ENCODE measurements around the gene IL11.

IL11 gene

DNA sequence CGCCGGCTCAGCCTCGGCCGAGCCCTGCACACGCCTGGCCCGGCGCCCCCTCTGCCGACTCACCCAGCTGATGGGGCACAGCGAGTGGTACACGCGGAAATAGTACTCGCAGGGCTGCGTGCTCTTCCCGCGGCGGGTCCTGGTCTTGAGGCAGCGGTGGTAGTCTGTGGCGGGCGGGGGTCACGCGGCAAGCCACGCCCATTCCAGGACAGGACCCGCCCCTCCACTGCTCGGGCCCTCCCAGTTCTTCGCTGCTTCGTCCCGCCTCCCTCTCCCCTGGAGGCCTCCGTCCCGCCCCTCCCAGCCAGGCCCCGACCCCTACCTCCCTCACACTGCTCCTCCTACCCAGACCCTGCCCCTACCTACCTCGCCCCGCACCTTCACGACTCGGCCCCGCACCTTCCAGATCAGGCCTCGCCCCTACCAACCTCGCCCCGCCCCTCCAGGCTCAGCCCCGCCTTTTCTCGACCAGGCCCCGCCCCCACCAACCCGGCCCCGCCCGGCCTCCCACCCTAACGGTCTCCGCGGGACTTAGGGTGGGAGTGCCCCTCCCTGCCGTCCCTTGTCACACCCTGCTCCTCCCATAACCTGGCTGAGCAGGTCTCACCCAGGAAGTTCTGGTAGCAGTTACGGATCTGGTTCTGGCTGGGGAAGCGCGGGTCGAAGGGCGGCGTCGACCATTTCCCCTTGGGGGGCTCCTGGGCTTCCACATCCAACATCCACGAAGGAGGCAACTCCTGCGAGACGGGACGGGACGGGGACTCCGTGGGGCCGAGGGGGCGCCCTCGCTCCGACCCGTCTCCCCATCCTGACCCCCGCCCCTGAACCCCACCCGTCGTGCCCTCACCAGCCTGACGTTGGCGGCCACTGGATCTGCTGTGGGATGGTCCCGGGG lies 16.2 kb downstream of the IL11 start:
- TF ChIP-seq CTCF (IDR thresholded peaks at IDR 0.05), result no peak
- Histone ChIP-seq H3K9me3 (no peaks in the 10 kb centered on the region), H3K36me3 (no peaks in the 10 kb centered on the region), H3K4me3 (peak overlapping the region; percentile 22 to 47), H3K4me1 (peaks cover 0 to 22% (median 18%) of the 10 kb centered on the region in 4 donors), H3K27me3 (peaks cover 12 to 89% of the 10 kb centered on the region in 2 donors), H3K27ac (no peak overlapping the region)
- intact Hi-C loops (cut with DNase I; ENCODE audit: low total_unique reads), result no loop called here
- DNase-seq, result peak in 1 of 2 donors; percentile 40

- Histone ChIP-seq H3K27ac (no peak overlapping the region), H3K9me3 (no peaks in the 10 kb centered on the region), H3K4me3 (peak overlapping the region; percentile 22 to 47), H3K36me3 (no peaks in the 10 kb centered on the region), H3K27me3 (peaks cover 12 to 85% of the 10 kb centered on the region in 2 donors), H3K4me1 (peaks cover 0 to 22% (median 18%) of the 10 kb centered on the region in 4 donors)
- intact Hi-C loops (cut with DNase I; ENCODE audit: low total_unique reads), result no loop called here
- TF ChIP-seq CTCF (IDR thresholded peaks at IDR 0.05), result no peak
- no peak for DNase-seq
These were observed 16.9 kb downstream of the IL11 start for GRCh38 chr19:55353356-55353802.

- no peak overlapping the region for H3K27ac ChIP-seq
- H3K4me1 ChIP-seq, result peaks cover 0 to 22% (median 18%) of the 10 kb centered on the region in 4 donors
- DNase-seq, result no peak
- H3K36me3 ChIP-seq, result peaks cover 0 to 4% (median 0%) of the 10 kb centered on the region in 3 donors
- H3K4me3 ChIP-seq, result no peak overlapping the region
- no peaks in the 10 kb centered on the region for H3K9me3 ChIP-seq
- peaks cover 12 to 82% of the 10 kb centered on the region in 2 donors for H3K27me3 ChIP-seq
- no peak for TF ChIP-seq CTCF (IDR thresholded peaks at IDR 0.05)
- intact Hi-C loops (cut with DNase I; ENCODE audit: low total_unique reads), result no loop called here
These were observed 17.6 kb downstream of the IL11 start for GRCh38 chr19:55352549-55353145.

DNA sequence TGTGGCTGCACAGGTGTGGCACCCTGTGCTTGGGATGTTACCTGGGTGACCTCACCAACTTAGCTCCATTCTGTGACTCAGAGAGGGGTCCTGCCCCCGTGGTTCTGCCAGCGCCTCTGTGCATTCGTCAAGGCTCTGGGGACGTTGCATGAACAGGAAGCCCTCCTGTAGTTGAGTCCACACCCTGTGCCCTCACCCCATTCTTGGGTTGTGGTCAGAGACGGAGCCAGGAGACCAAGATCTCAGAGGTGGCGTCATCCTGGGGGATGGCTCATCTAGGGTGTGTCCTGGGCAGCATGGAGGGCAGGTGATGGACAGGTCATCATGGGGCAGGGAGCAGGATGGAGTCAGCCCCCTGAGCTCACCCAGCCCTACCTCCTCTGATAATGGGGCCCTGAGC lies 18.2 kb downstream of the IL11 start:
- DNase-seq, result no peak
- Histone ChIP-seq H3K4me1 (peaks cover 0 to 22% (median 18%) of the 10 kb centered on the region in 4 donors), H3K27me3 (peaks cover 12 to 81% of the 10 kb centered on the region in 2 donors), H3K4me3 (no peak overlapping the region), H3K9me3 (no peaks in the 10 kb centered on the region), H3K27ac (no peak overlapping the region), H3K36me3 (peaks cover 0 to 10% (median 1%) of the 10 kb centered on the region in 3 donors)
- TF ChIP-seq CTCF (IDR thresholded peaks at IDR 0.05), result no peak
- intact Hi-C loops (cut with DNase I; ENCODE audit: low total_unique reads), result no loop called here

DNA sequence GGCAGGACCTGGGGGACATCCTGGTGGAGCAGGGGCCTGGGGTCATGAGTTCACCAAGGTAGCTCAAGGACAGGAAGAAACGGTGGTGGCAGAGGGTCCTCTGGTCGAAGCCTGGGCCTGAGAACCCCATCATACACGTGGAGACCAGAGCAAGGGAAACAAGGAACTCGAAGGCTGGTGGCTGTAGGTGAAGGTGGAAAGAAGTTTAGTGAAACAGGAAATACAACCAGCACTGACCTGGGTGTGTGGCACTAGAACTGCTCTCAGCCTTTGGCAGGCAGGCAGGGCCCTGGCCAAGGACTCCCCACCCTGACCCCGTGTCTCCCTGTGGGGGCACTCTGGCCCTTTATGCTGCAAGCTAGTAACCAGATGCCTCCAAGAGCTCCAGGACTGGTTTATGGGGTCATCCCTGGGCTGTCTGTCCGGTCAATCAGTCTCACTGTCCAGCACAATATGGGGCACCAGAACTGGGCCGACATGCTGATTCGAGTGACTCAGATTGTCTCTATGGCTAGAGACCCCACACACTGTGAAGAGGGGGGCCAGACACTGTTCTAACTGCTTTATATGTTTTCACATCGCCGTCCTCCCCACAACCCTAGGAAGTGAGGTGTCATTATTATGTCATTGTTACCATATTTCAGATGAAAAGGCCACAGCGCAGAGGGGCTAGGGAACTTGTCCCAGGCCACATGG lies 19.5 kb downstream of the IL11 start:
- peaks cover 0 to 22% (median 18%) of the 10 kb centered on the region in 4 donors for H3K4me1 ChIP-seq
- peaks cover 12 to 69% of the 10 kb centered on the region in 2 donors for H3K27me3 ChIP-seq
- TF ChIP-seq CTCF (IDR thresholded peaks at IDR 0.05), result no peak
- H3K27ac ChIP-seq, result no peak overlapping the region
- intact Hi-C loops (cut with DNase I; ENCODE audit: low total_unique reads), result no loop called here
- DNase-seq, result no peak
- no peak overlapping the region for H3K4me3 ChIP-seq
- no peaks in the 10 kb centered on the region for H3K9me3 ChIP-seq
- peaks cover 3 to 20% (median 8%) of the 10 kb centered on the region in 3 donors for H3K36me3 ChIP-seq

All from tibial artery (tissue), 4 donors.